H1 (cell line): Measurements from ENCODE around the gene SPACDR. TPM values are rescaled to one million over a fixed set of nuclear protein-coding genes. Genes with fewer than 3 reads are reported as not detected.

Experiments used
- polyA plus RNA-seq, 7 experiments: library from polyadenylated mRNA; depleted of rRNA in 3 of 7; stranded (reverse) in 5 of 7; unstranded in 2 of 7; fragments of >200 nt in 5 of 7; fragments of 200-250 nt in 2 of 7; gene quantifications; 1 replicate in 5 of 7; 2 replicates in 1 of 7; 4 replicates in 1 of 7; pipeline versions ENCODE4 v1.2.1 to v1.2.3, GENCODE V29; 2011 to 2013; ENCODE audit warnings: missing spikeins in 2 of 7, mixed read lengths in 2 of 7
- total RNA-seq: library from RNA; stranded (reverse); fragmentation: NEBNext Ultra II Directional; extraction: Animal tissue kit (Norgen Biotek cat#: 25700); gene quantifications from 2 replicates; pipeline ENCODE4 v1.2.1, GENCODE V29; 2021
- TF ChIP-seq, protein P1 (sequence below): IDR thresholded peaks from 2 replicates; pipeline ENCODE4 v1.6.1; 2012; ENCODE audit warnings: inconsistent platforms

The SPACDR gene
- total and polyA plus RNA-seq, 2 of the 8 experiments (the other 6 are each of a cell fraction or from before 2014, with no cell fraction given) = 0.26 TPM; not detected in 1

DNA sequence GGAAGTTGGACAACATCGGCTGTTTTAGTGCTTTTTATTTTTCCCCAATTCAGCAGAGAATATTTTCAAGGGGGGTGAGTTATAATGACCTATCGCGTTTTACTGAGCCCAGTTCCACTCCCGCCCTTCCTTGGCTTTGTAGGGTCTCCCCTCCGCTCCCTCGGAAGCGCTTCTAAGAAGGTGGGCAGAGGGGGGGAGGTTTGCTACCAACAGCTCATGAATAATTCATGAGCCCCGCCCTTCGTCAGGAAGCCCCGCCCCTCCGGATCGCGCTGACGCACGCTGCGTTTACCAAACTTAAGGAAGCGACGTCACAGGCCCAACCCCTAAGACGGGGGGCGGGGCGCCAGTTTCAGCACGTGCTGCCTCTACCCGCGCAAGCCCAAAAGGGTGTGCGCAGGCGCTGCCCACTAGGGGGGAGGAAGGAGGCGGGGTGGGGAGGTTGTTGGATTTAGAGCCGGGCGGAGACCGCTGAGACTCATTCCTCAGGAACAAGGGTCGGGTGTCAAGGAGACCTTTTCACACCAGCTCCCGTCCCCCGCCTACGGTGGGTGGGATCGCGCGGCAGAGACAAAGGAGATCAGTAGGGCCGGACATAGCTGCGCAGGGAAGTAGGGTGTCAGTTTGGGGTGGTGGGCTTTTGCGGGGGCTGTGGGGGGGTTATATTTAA, 35.0 kb downstream of the SPACDR start (continued):
- TF ChIP-seq, protein P1, sequence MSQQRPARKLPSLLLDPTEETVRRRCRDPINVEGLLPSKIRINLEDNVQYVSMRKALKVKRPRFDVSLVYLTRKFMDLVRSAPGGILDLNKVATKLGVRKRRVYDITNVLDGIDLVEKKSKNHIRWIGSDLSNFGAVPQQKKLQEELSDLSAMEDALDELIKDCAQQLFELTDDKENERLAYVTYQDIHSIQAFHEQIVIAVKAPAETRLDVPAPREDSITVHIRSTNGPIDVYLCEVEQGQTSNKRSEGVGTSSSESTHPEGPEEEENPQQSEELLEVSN = peak; percentile 96
- TF ChIP-seq, all 59 proteins: peak for 20
